Measurements from ENCODE around the gene TSTD2.

Gene TSTD2

DNA sequence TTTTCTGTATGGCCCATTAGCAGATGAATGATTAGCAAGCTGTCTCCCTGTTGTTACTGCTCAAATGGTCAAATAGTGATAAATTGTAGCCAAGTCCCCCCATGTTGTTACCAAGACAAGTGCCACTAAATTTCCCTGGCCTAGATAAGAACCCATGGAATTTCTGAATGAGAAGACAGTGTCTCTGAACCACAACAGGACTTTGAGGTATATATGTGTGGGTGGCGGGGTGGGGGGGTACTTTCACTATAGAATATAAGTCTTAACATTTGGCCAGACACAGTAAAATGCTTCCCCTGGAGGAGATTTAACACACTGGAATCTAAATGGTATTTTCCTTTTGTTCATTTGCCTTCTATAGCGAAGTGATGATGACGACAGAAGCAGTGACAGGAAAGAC, 35.3 kb upstream of the TSTD2 start:
- Histone ChIP-seq H3K27me3 (ENCODE audit: insufficient read depth, low read length) (no peaks in the 10 kb centered on the region), H4K20me1 (ENCODE audit: insufficient read depth, low read length) (no peaks in the 10 kb centered on the region), H3F3A (ENCODE audit: insufficient read depth, low read length) (no peaks in the 10 kb centered on the region), H3K4me1 (ENCODE audit: insufficient read depth, low read length, severe bottlenecking) (no peaks in the 10 kb centered on the region), H3K9me3 (ENCODE audit: low read length) (no peaks in the 10 kb centered on the region), H3K36me3 (ENCODE audit: insufficient read depth, low read length) (peaks cover 99% of the 10 kb centered on the region), H2AFZ (ENCODE audit: low read length) (no peak overlapping the region), H3K27ac (ENCODE audit: low read depth, low read length, poor library complexity, severe bottlenecking) (no peak overlapping the region), H3K4me3 (ENCODE audit: low read depth, low read length, poor library complexity, severe bottlenecking) (no peak overlapping the region), H3K9ac (ENCODE audit: low read length) (no peak overlapping the region), H3K4me2 (ENCODE audit: low read length) (no peak overlapping the region), H3K9me2 (ENCODE audit: low read depth, low read length) (no peaks in the 10 kb centered on the region), H3K79me2 (ENCODE audit: insufficient read depth, low read length) (no peaks in the 10 kb centered on the region)
- TF ChIP-seq EZH2 (IDR thresholded peaks at IDR 0.05; ENCODE audit: borderline replicate concordance, low read length) (no peak), CTCF (IDR thresholded peaks at IDR 0.05; ENCODE audit: low read length) (no peak)

DNA sequence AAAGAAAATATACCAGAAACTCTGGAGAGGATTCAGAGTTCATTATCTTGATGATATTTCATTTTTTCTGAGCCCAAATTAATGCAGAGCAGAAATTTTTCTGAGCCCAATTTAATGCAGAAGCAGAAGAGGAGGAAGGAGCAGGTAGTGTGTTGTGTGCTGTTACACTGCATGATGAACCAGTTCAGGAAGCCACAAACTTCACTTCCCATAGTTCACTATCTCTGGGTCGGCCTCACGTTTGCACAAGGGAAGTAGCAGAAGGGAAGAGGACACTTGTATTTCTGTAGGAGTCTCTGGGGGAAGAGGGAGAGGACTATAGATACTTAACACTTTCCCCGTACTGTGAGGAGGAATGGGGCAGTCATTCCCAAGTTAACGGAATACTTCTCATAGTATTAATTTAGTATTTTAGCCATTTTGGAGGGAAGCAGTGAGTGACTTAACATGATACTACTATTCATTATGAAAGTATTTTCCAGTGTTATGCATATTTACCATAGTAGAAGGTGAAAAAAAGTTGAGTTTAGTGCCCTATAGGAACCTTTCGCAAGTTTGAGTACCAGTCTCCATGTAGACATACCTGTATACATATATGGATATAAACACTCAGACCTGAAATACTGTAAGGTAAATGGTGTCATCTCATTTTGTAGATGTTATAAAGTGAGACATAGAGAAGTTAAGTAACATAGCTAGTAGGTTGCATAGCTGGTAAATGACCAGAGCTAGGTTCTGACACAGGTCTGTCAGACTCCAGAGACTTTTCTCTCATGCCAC, 33.9 kb upstream of the TSTD2 start:
- TF ChIP-seq EZH2 (IDR thresholded peaks at IDR 0.05; ENCODE audit: borderline replicate concordance, low read length) = no peak
- TF ChIP-seq CTCF (IDR thresholded peaks at IDR 0.05; ENCODE audit: low read length) = no peak
- Histone ChIP-seq H3K9ac (ENCODE audit: low read length) (no peak overlapping the region), H3K36me3 (ENCODE audit: insufficient read depth, low read length) (peaks cover 99% of the 10 kb centered on the region)

GRCh38 chr9:97665742-97666141, 32.6 kb upstream of the TSTD2 start:
- H3K79me2 ChIP-seq (ENCODE audit: insufficient read depth, low read length) = no peaks in the 10 kb centered on the region
- no peaks in the 10 kb centered on the region for H3K9me2 ChIP-seq (ENCODE audit: low read depth, low read length)
- H3F3A ChIP-seq (ENCODE audit: insufficient read depth, low read length) = no peaks in the 10 kb centered on the region
- no peaks in the 10 kb centered on the region for H3K4me1 ChIP-seq (ENCODE audit: insufficient read depth, low read length, severe bottlenecking)
- no peak overlapping the region for H3K4me2 ChIP-seq (ENCODE audit: low read length)
- no peak overlapping the region for H2AFZ ChIP-seq (ENCODE audit: low read length)
- H3K36me3 ChIP-seq (ENCODE audit: insufficient read depth, low read length) = peaks cover 99% of the 10 kb centered on the region
- H3K9me3 ChIP-seq (ENCODE audit: low read length) = no peaks in the 10 kb centered on the region
- no peaks in the 10 kb centered on the region for H3K27me3 ChIP-seq (ENCODE audit: insufficient read depth, low read length)
- H3K4me3 ChIP-seq (ENCODE audit: low read depth, low read length, poor library complexity, severe bottlenecking) = no peak overlapping the region
- H3K27ac ChIP-seq (ENCODE audit: low read depth, low read length, poor library complexity, severe bottlenecking) = no peak overlapping the region
- TF ChIP-seq CTCF (IDR thresholded peaks at IDR 0.05; ENCODE audit: low read length) (no peak), EZH2 (IDR thresholded peaks at IDR 0.05; ENCODE audit: borderline replicate concordance, low read length) (no peak)
- no peak overlapping the region for H3K9ac ChIP-seq (ENCODE audit: low read length)
- H4K20me1 ChIP-seq (ENCODE audit: insufficient read depth, low read length) = no peaks in the 10 kb centered on the region

More for the DNA sequence above, 33.9 kb upstream of the TSTD2 start:
- Histone ChIP-seq H3K9me2 (ENCODE audit: low read depth, low read length) (no peaks in the 10 kb centered on the region), H3K9me3 (ENCODE audit: low read length) (no peaks in the 10 kb centered on the region), H3K4me3 (ENCODE audit: low read depth, low read length, poor library complexity, severe bottlenecking) (no peak overlapping the region), H3K27ac (ENCODE audit: low read depth, low read length, poor library complexity, severe bottlenecking) (no peak overlapping the region), H3K4me1 (ENCODE audit: insufficient read depth, low read length, severe bottlenecking) (no peaks in the 10 kb centered on the region), H3K27me3 (ENCODE audit: insufficient read depth, low read length) (no peaks in the 10 kb centered on the region), H3K79me2 (ENCODE audit: insufficient read depth, low read length) (no peaks in the 10 kb centered on the region), H3K4me2 (ENCODE audit: low read length) (no peak overlapping the region), H4K20me1 (ENCODE audit: insufficient read depth, low read length) (no peaks in the 10 kb centered on the region), H3F3A (ENCODE audit: insufficient read depth, low read length) (no peaks in the 10 kb centered on the region), H2AFZ (ENCODE audit: low read length) (no peak overlapping the region)
